GM12891 (cell line): ENCODE measurements around the gene AMDHD1.

Experiments
- POLR2A ChIP-seq: IDR thresholded peaks from 2 replicates; pipeline ENCODE4 v1.6.1; 2011; ENCODE audit warnings: low read depth, low read length, control low read depth
- POLR2AphosphoS5 ChIP-seq: IDR thresholded peaks from 2 replicates; pipeline ENCODE4 v1.6.1; 2011; ENCODE audit warnings: low read depth, low read length, control low read depth
- TAF1 ChIP-seq: IDR thresholded peaks from 2 replicates; pipeline ENCODE4 v1.6.1; 2011; ENCODE audit warnings: low read depth, low read length, control low read depth

DNA sequence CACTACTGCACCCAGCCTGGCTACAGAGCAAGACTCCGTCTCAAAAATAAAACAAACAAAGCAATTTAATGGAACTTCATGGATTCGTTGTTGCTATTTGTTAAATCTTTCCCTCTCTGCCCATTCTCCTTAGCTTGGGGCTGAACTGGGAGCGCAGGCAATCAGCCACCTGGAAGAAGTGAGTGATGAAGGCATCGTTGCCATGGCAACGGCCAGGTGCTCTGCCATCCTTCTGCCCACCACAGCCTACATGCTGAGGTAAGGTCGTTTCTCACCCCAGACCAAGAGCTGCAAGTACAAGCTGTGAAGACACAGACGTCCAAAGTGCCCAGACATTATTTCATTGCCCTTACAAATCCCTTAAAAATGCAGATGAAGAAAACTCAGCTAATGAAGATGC, 19.1 kb downstream of the AMDHD1 start:
- TF ChIP-seq POLR2A = no peak
- TF ChIP-seq TAF1 = no peak
- TF ChIP-seq POLR2AphosphoS5 = no peak
